Measurements from ENCODE around the gene KLK15.

DNA sequence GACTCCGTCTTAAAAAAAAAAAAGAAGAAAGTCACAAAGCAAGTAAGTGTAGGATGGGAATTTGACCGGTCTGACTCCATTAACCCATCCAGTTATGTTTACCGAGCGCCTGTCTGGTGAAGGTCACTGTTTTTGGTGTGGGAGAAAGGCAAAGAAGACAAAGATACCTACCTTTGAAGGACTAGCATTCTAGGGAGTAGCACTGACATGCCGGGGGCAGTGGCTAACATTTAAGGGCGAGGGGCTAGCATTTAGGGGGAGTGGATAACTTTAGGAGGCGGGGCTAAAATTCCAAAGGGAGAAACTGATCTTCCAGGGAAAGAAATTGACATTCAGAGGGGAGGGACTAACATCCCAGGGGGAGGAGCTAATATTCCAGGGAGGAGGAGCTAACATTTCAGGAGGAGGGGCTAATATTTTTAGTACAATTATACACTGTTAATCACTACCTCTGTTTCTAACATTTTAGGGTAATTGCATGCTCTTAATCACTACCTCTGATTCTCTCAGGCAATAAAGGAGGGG lies 54.4 kb downstream of the KLK15 start:
- TF ChIP-seq CTCF (IDR thresholded peaks at IDR 0.05), result no peak
- TF ChIP-seq POLR2A (IDR thresholded peaks at IDR 0.05), result no peak

Measured in heart left ventricle (tissue), 13 donors.